GM18519 (cell line): ENCODE measurements around the gene INAFM2.

Experiments
- ATAC-seq: cut with Tn5 transposase; IDR thresholded peaks from one replicate; pipeline ENCODE4 v1.9.1; 2021; ENCODE audit warnings: mild to moderate bottlenecking, moderate library complexity; ENCODE audit not compliant: unreplicated experiment, low FRiP score

The INAFM2 gene

GRCh38 chr15:40323953-40324937, 753 bp downstream of the INAFM2 start:
- no peak for ATAC-seq

- no peak for ATAC-seq
Measured at GRCh38 chr15:40325188-40325587, 1.7 kb downstream of the INAFM2 start.

GRCh38 chr15:40325700-40326099, 2.2 kb downstream of the INAFM2 start:
- no peak for ATAC-seq

GRCh38 chr15:40327457-40327856, 4.0 kb downstream of the INAFM2 start:
- ATAC-seq = no peak

GRCh38 chr15:40328176-40328575, 4.7 kb downstream of the INAFM2 start:
- no peak for ATAC-seq

- no peak for ATAC-seq
Measured at GRCh38 chr15:40328751-40329150, 5.3 kb downstream of the INAFM2 start.

GRCh38 chr15:40329804-40330203, 6.3 kb downstream of the INAFM2 start:
- no peak for ATAC-seq

- ATAC-seq = no peak
Measured at GRCh38 chr15:40330368-40330836, 6.9 kb downstream of the INAFM2 start.

- ATAC-seq = no peak
Measured at GRCh38 chr15:40331026-40331425, 7.5 kb downstream of the INAFM2 start.

- ATAC-seq = no peak
Measured at GRCh38 chr15:40331637-40332036, 8.1 kb downstream of the INAFM2 start.

GRCh38 chr15:40332113-40332781, 8.8 kb downstream of the INAFM2 start:
- ATAC-seq = no peak

GRCh38 chr15:40333922-40334492, 10.5 kb downstream of the INAFM2 start:
- ATAC-seq = no peak

- ATAC-seq = no peak
Measured at GRCh38 chr15:40334541-40334940, 11.0 kb downstream of the INAFM2 start.

GRCh38 chr15:40334941-40335795, 11.7 kb downstream of the INAFM2 start:
- no peak for ATAC-seq

- no peak for ATAC-seq
Measured at GRCh38 chr15:40335938-40336743, 12.6 kb downstream of the INAFM2 start.

GRCh38 chr15:40336744-40337122, 13.2 kb downstream of the INAFM2 start:
- ATAC-seq = no peak

- no peak for ATAC-seq
Measured at GRCh38 chr15:40337597-40337996, 14.1 kb downstream of the INAFM2 start.

GRCh38 chr15:40338041-40338657, 14.7 kb downstream of the INAFM2 start:
- ATAC-seq = no peak
